Measurements from ENCODE around the gene C11orf91. TPM values are rescaled to one million over a fixed set of nuclear protein-coding genes. Genes with fewer than 3 reads are reported as not detected.
A peak's percentile ranks its signal among the peaks of the same experiment; 100 is the strongest.

Gene C11orf91
- total and polyA plus RNA-seq, 2 of the 8 experiments (the other 6 are each of a cell fraction or from before 2014, with no cell fraction given): not detected

DNA sequence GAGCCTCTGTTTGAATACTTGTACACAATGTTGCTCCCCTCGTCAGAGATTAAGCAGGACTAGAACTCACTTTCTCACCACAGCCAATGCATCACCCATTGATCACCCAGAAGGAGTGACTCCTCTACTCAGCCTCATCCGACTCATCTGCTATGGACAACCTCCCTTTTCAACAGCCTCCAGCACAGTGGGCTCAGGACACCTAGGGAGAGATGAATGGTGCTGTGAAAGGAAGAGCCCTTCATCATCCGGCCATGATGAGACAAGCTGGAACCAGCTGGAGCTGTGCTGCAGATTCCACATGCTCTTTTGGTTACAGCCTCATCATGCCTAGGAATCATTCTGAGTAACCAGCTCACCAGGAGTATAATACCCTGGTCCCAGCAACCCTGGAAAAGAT lies 15.5 kb downstream of the C11orf91 start:
- H3K18ac ChIP-seq (ENCODE audit: extremely low read depth, low read length): no peak overlapping the region
- H4K5ac ChIP-seq (ENCODE audit: insufficient read length, low read depth, low read length): no peak overlapping the region
- 84% methylated on average over 3 of the region's 3 CpGs; no CpG with 5 or more reads in 1 of the 2 experiments for WGBS, 2 experiments (ENCODE audit: extremely low coverage in 1 of 2, insufficient coverage in 1 of 2, insufficient read length in 1 of 2, insufficient replicate concordance in 2 of 2, low coverage in 1 of 2, low lambda C conversion rate in 2 of 2, missing lambda C conversion rate in 1 of 2)
- no peak for FAIRE-seq
- no peak overlapping the region for H2AFZ ChIP-seq (ENCODE audit: low read length)
- H4K8ac ChIP-seq (ENCODE audit: extremely low read depth, insufficient read depth, low read length): no peak overlapping the region
- H3K9ac ChIP-seq (replicated peaks in 1 of 4; ENCODE audit: extremely low read depth in 1 of 4, low read depth in 3 of 4, low read length in 3 of 4): no peak overlapping the region
- H3K27me3 ChIP-seq (replicated peaks in 1 of 4; ENCODE audit: control insufficient read depth in 3 of 4, extremely low read depth in 1 of 4, insufficient read depth in 3 of 4, low read length in 3 of 4): no peaks in the 10 kb centered on the region
- H2BK5ac ChIP-seq (ENCODE audit: low read depth, low read length): no peak overlapping the region
- no peak overlapping the region for H3K23ac ChIP-seq (ENCODE audit: insufficient read length)
- H3K14ac ChIP-seq (ENCODE audit: insufficient read length): no peak overlapping the region
- 0 out of 2 replicates have a peak overlapping the region, but pooled peaks have one; percentile 13 for H2BK12ac ChIP-seq (ENCODE audit: low read depth, low read length)
- H3K4ac ChIP-seq (replicated peaks; ENCODE audit: insufficient read length, low read depth, low read length): no peak overlapping the region
- no peak overlapping the region for H3K56ac ChIP-seq (replicated peaks; ENCODE audit: insufficient read length, low read depth, low read length)
- H3K23me2 ChIP-seq (ENCODE audit: low read depth, low read length): no peaks in the 10 kb centered on the region
- H3K36me3 ChIP-seq (ENCODE audit: control insufficient read depth in 2 of 4, insufficient read depth in 4 of 4, low read length in 3 of 4): no peaks in the 10 kb centered on the region
- no peaks in the 10 kb centered on the region for H3K79me2 ChIP-seq (ENCODE audit: control insufficient read depth in 1 of 2, insufficient read depth in 2 of 2, low read length in 2 of 2)
- no peak overlapping the region for H3K27ac ChIP-seq (ENCODE audit: low read depth, low read length)
- H3K79me1 ChIP-seq (ENCODE audit: low read depth, low read length): no peaks in the 10 kb centered on the region
- DNase-seq (ENCODE audit: low read depth in 1 of 2, low spot score in 2 of 2): no peak
- no peak overlapping the region for H2BK20ac ChIP-seq (ENCODE audit: low read length)
- no peak overlapping the region for H4K91ac ChIP-seq (replicated peaks; ENCODE audit: insufficient read length, low read length)
- H3K4me2 ChIP-seq (ENCODE audit: insufficient read depth in 1 of 2, low read depth in 2 of 2, low read length in 2 of 2): no peak overlapping the region
- H2BK15ac ChIP-seq (ENCODE audit: low read length): no peak overlapping the region
- H2BK120ac ChIP-seq (replicated peaks; ENCODE audit: low read depth, low read length): no peak overlapping the region
- H2AK5ac ChIP-seq (ENCODE audit: low read depth, low read length): no peak overlapping the region
- CTCF ChIA-PET (ENCODE audit: partially characterized antibody): interaction anchor here (0.8 to 14.5 kb wide), 11 partner anchors 10 to 520 kb away, joined by 3 to 167 read pairs (median 4); no protein-coding TSS in a partner anchor
- no peaks in the 10 kb centered on the region for H4K20me1 ChIP-seq (replicated peaks in 1 of 2; ENCODE audit: control insufficient read depth in 1 of 2, insufficient read depth in 2 of 2, low read length in 2 of 2)
- POLR2A ChIA-PET (ENCODE audit: partially characterized antibody): no interaction called here
- no peak overlapping the region for H3K4me3 ChIP-seq (ENCODE audit: extremely low read depth in 1 of 4, insufficient read depth in 2 of 4, low read depth in 3 of 4, low read length in 4 of 4)
- no peaks in the 10 kb centered on the region for H3K9me3 ChIP-seq (ENCODE audit: insufficient read depth in 2 of 2, low read depth in 1 of 2, low read length in 1 of 2)
- H3K4me1 ChIP-seq (replicated peaks in 1 of 4; ENCODE audit: control insufficient read depth in 3 of 4, insufficient read depth in 4 of 4, low read length in 3 of 4): peaks cover 0 to 9% (median 4%) of the 10 kb centered on the region in 4 experiments; a peak in 4 of 7 replicates
- no peak for TF ChIP-seq RBBP5 (IDR thresholded peaks at IDR 0.05; ENCODE audit: borderline replicate concordance, low read depth, low read length)
- no peak for TF ChIP-seq CHD1 (IDR thresholded peaks at IDR 0.05; ENCODE audit: low read depth, low read length)
- no peak for TF ChIP-seq EZH2 (IDR thresholded peaks at IDR 0.05; ENCODE audit: low read depth, low read length, severe bottlenecking)
- no peak for TF ChIP-seq FOSL1 (IDR thresholded peaks at IDR 0.05; ENCODE audit: insufficient read depth, low read depth, low read length)
- TF ChIP-seq BCL11A (IDR thresholded peaks at IDR 0.05; ENCODE audit: low read depth in 2 of 2, low read length in 2 of 2): no peak
- no peak for TF ChIP-seq CBX5 (IDR thresholded peaks at IDR 0.05; ENCODE audit: low read depth, low read length)
- no peak for TF ChIP-seq RXRA (IDR thresholded peaks at IDR 0.05; ENCODE audit: insufficient read depth, low read depth, low read length)
- no peak for TF ChIP-seq MAFK (IDR thresholded peaks at IDR 0.05; ENCODE audit: low read depth, low read length)
- no peak for TF ChIP-seq POLR2A (IDR thresholded peaks at IDR 0.05; ENCODE audit: control extremely low read depth in 1 of 2, low read depth in 2 of 2, low read length in 2 of 2)
- no peak for TF ChIP-seq ZNF274 (IDR thresholded peaks at IDR 0.05; ENCODE audit: borderline replicate concordance, extremely low read depth, low read length)
- TF ChIP-seq SUZ12 (IDR thresholded peaks at IDR 0.05; ENCODE audit: low read length): no peak
- no peak for TF ChIP-seq RFX5 (IDR thresholded peaks at IDR 0.05; ENCODE audit: borderline replicate concordance, low read depth, low read length)
- TF ChIP-seq TBP (IDR thresholded peaks at IDR 0.05; ENCODE audit: low read depth, low read length): no peak
- no peak for TF ChIP-seq TEAD4 (IDR thresholded peaks at IDR 0.05; ENCODE audit: low read depth, low read length)
- TF ChIP-seq POLR2AphosphoS5 (IDR thresholded peaks at IDR 0.05; ENCODE audit: low read depth, low read length): no peak
- no peak for TF ChIP-seq CBX8 (IDR thresholded peaks at IDR 0.05; ENCODE audit: borderline replicate concordance, low read depth, low read length)

Data from H1 (cell line).